HS-27A (cell line): ENCODE results near the gene CMIP.

Experiments
- DNase-seq: peaks from one replicate; pipeline ENCODE4 v3.0.0-alpha.2; 2012; ENCODE audit warnings: low read depth, missing footprints

CMIP gene

GRCh38 chr16:81535679-81536360 lies 91.2 kb downstream of the CMIP start:
- no peak for DNase-seq

DNA sequence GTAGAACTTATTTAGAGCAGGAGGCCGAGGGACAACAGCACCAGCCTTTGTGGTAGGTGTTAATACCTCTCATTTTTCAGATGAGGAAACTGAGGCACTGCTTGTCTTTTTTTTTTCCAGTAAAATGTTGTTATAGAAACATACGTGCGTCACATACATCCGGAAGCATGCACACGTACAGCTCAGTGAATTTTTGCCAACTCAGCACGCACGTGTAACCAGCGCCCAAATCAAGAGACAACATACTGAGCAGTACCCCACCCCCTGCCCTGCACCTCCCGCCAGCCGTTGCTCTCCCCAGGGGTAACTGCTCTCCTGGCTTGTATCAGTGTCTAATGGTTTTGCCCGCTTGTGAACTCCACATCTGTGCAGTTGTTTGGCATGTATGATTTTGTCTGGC lies 92.0 kb downstream of the CMIP start:
- DNase-seq, result no peak

GRCh38 chr16:81537721-81538561 lies 93.3 kb downstream of the CMIP start:
- DNase-seq, result no peak

DNA sequence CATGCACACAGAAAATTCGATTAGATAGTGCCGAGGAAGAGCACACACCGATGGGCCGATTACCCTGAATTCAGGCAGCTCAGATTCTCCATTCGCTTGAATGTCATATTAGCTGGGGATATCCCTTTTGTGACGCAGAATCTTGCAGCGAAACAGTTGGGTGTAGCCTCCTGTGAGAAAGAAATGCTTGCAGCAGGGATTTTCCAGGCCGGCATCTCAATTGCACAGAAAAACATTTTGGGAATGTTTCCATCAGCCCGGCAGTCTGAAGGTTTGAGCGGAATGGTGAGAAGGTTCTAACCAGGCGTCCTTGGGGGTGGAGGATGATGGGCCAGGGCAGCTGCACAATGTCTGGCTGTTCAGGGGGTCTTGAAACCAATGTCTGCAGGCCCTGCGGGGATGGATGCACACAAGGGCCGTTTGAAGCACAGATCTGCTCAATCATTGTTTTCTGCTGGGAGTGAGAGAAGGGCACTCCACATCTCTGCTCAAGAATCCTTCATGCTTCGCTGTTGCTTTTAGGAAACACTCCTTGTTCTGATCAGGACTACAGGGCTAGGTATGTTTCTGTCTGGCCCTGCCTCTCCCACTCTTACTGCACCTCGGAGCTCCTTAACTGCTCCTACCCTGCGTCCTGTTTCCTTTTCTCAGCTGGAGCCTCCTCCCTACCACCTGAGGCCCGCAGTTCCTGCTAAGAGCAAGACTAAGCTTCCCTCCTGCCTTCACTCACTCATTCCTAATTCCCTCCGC lies 94.6 kb downstream of the CMIP start:
- no peak for DNase-seq

DNA sequence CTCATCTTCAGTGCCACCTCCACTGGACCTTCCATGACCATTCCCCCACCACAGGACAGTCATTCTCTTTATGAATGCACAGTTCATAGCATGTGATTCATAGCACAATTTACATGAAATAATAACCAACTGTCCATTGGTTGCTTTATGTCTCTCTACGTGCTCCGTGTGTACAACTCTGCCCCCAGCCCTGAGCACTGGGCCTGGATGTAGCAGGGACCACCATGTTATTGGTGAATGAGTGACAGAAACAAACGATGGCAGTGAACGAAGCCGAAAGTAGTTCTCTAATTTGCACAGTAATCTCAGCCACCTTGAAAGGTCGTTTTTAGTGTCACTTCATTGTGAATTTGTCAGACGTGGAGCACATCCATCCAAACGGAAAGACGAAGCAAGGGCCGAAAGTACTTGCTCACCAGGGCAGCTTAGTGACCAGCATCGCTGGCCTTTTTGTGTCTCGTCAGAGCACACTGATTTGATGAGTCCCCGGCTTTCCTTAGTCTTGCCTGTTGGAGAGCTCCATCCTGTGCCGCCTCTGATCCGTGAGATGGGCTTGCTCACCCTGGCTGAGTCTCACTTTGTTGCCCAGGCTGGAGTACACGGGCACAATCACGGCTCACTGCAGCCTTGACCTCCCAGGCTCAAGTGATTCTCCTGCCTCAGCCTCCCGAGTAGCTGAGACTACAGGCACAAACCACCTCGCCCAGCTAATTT lies 95.3 kb downstream of the CMIP start:
- no peak for DNase-seq

DNA sequence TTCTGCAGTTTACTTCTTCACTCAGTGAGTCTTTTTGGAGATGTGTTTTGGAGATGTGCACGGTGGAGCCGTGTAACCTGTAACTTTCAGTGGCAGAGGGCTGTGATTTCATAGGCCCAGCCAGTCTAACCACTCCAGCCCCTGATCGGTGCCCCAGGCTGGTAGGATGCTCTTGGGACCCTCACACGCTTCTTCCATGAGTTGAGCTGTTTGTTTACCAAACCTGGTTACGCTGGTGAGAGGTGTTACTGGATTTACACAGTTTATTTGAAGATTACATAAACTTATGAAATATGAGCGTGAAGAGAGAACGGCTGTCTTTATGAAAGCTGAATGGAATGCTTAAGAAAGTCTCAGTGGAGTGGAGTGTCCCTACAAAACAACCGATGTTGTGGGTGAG lies 96.7 kb downstream of the CMIP start:
- DNase-seq, result no peak

DNA sequence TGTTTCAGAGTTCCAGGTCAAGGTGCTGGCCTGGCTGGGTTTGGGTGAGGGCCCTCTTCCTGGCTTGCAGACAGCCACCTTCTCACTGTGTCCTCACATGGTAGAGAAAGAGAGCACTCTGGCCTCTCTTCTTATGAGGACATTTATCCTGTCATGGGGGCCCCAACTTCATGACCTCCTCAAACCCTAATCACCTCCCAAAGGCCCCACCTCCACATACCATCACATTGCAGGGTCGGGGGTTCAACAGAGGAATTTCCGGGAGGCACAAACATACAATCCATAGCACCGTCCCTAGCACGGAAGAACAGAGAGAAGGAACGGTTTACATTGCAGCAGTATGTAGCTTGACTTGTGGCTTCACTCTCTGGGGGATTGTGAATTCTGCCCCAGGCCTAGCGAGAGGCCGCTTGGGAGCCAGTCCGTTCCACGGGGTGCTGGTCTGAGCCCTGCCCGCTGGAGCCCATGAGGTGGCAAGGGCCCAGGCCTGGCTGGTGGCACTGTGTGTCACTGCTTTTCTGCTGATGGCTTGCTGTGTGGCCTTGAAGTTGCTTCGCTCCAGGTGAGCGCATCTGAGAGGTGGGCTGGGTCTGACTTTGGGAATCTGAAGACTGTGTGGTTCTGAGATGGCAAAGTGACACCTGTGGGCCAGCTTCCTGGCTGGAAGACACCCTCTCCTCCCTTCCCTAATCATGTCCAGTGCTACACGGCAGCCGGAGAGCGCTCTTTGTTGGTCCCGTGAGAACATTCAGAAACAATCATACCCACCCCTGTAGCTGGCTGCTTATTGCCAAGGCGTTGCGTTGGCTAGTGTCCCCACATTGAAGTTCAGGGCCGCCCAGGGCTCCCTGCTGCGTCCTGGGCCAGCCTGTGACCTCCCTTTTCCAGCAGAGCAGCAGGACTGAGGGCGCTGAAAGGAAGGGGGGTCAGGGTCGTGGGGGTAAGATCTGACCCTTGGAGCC lies 98.3 kb downstream of the CMIP start:
- DNase-seq, result no peak

DNA sequence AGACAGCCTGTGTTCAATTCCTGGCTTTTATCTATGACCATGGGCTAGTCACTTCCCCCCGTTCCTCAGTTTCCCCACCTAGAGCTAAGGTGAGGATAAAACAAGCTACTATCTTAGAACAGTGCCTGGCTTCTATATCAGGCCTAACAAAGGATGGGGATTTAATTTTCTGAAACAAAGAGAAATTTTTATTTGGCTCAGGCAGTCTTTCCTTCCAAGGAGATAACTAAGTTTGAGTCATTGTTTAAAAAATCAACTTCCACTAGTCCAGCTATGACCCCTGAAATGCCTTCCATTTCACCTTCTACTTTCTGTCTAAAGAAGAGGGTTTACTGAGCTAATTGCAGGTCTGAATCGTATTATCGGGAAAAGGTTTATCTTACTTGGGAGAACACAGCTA lies 99.0 kb downstream of the CMIP start:
- DNase-seq, result no peak

GRCh38 chr16:81544261-81544660 lies 99.7 kb downstream of the CMIP start:
- DNase-seq, result no peak

- no peak for DNase-seq
These were observed 100.2 kb downstream of the CMIP start for GRCh38 chr16:81544700-81545271.

DNA sequence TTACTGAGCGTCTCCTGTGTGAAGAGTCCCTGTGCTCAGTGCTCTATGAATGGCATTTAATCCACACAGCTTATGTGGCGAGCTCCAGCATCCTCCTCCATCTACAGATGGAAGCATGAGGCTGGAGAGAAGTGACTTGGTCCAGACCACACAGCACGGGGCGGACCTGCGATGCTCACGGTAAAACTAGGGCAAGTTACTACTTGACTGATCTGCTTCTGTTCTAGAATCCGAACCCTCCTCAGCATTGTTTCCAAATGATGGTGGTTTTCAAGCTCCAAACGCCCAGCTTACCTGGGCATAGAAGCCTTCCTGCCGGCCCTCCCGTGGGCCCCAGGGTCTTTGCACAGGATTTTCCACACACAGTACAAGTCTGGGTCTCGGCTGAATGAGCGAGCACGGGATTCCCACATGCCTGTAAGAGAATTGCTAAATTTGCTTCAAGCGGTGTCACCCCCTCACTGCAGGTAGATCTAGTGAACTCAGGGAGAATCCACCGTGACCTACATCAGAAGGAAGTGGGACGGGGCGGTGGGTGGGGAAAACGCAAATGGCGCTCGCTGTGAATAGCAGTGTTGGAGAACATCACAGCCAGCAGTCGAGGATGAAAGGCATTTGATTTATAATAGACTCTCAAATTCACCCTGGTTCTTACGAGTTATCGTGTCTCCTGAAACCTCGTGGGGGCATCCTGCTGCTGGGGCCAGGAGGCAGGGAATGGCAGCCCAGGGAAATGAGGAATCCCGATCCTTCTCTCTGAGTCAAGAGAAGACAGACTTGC lies 101.1 kb downstream of the CMIP start:
- DNase-seq, result no peak

DNA sequence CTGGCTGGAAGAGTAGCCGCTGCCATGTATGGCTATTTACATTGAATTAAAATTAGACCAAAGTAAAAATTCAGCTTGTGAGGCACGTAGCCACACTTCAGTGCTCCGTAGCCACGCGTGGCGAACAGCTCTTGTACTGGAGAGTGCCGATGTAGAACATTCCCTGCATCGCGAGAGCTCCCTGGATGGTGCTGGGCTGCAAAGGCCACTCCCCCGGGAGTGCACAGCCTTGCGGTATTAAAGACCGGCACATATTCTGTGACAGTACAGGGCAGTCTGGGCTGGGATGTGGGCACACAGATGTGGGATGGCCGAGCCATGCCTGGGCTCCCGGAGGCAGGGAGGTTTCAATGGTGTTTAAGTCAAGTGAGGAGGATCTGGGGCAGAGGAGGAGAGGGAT lies 102.2 kb downstream of the CMIP start:
- no peak for DNase-seq

DNA sequence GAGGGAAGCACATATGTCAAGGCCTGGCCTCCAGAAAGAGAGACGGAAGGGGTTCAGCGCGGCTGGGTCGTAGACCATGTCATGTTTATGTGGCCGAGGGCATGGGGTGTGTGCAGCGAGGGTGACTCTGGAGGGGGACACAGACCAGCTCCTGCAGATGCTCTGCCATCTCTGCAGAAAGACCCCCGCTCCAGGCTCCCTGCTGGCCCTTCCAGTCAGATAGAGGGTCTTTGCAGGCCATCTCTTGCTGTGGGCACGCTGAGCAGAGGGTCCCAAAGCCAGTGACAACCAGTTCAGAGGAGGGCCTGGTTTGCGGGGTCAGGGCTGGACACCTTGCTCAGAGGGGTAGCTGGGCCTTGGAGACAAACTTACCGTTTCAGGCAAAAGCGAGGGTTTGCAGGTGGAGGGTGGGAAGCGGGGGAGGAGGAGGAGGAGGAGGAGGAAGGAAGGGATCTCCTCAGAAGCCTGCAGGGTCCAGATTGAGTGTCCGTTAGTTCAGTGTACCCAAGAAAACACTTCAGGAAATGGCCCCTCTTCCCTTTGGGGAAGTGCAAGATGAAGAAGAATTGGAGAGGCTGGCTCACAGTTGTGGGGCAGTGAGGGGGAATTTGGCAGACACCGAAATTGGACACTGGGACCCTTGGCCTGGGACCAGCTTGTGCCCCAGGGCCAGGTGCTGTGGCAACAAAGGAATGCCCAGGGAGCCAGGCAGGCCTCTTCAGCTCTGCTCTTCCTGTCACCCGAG lies 102.8 kb downstream of the CMIP start:
- DNase-seq, result no peak

- no peak for DNase-seq
These were observed 103.3 kb downstream of the CMIP start for GRCh38 chr16:81547939-81548216.

GRCh38 chr16:81548551-81548875 lies 103.9 kb downstream of the CMIP start:
- DNase-seq, result no peak

GRCh38 chr16:81548876-81549546 lies 104.4 kb downstream of the CMIP start:
- no peak for DNase-seq

DNA sequence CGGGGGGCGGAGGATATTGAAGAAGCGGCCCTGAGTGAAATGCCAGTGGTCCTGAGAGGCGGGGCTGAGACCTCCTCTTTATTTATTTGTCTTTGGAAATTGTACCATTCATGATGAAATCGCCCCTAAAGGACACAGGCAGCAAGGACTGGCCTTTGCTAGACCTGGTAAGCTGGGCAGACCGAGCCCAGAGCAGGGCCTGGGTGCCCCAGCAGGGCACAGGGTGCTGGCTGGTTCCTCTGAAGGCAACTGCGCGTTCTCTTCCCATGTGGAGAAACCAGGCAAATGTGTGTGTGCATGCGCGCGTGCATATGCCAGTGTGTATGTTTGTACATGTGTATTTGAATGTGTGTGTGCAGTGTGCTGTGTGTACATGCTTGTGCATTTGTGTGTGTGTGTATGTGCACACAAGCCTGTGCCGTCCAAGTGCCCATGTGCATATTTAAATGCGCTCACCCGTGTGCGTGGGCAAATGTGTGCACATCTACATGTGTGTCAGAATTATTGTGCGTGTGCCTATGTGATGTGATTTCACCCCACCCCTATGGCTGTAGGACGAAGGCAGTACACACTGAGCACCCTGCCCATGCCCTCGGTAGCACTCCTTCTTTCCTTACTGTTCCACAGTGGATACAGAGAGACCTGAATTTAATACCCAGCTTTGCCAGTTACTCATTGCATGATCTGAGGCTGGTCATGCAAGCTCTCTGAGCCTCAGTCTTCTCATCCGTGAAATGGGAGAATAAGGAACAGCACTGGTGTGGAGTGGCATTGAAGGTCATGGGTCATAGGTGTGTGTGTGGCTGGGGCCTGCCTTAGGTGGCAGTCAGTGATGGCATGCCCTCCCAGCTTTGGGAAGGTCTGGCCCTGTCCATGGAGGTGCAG lies 105.2 kb downstream of the CMIP start:
- DNase-seq, result no peak

DNA sequence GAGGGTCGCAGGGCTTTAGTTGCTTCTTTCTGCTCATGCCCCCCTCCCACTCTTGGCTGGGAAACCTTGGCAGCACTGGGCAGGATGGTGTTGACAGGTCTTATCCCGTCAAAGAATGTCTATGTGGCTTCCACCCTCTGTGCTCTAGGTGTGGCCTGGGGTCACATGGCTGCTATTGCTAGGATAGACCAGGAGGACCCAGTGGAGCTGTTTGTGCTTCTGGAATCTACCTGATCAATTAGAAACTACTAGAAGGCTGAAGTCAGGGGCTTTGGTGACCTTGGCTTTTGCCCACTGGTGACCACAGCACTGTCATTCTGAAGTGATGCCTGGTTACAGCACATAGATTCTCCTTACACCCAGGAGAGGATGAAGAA lies 105.8 kb downstream of the CMIP start:
- no peak for DNase-seq
